K562 (cell line): ENCODE results near the gene TRIM25. TPM values are rescaled to one million over a fixed set of nuclear protein-coding genes. Genes with fewer than 3 reads are reported as not detected.

Experiments
- EP300 ChIP-seq: IDR thresholded peaks from 2 replicates; pipeline ENCODE4 v1.6.1; 2012; ENCODE audit warnings: low read length, improper control_type of control experiment
- GATA2 ChIP-seq: sonication (generic); formaldehyde crosslinking; IDR thresholded peaks from 2 replicates; pipeline ENCODE4 v1.4.0; 2020; ENCODE audit warnings: mild to moderate bottlenecking, missing genetic modification reagents
- ILK ChIP-seq: fragments of 450-650 bp; IDR thresholded peaks from 2 replicates; pipeline ENCODE4 v1.6.1; 2016; ENCODE audit warnings: missing genetic modification characterization, low read depth, mild to moderate bottlenecking, missing compliant biosample characterization, moderate library complexity, borderline replicate concordance
- JUN ChIP-seq, 2 experiments: sonication (generic) in 1 of 2; formaldehyde crosslinking in 1 of 2; IDR thresholded peaks; 2 replicates each; pipeline versions ENCODE4 v1.6.1 to v1.8.0; 2012 to 2022; ENCODE audit warnings: borderline replicate concordance in 2 of 2, mild to moderate bottlenecking in 2 of 2, improper control_type of control experiment in 1 of 2, low read depth in 1 of 2, low read length in 1 of 2, missing genetic modification reagents in 1 of 2
- NFXL1 ChIP-seq: fragments of 450-650 bp; formaldehyde crosslinking; IDR thresholded peaks from 2 replicates; pipeline ENCODE4 v1.4.0; 2021; ENCODE audit warnings: mild to moderate bottlenecking
- RBM22 ChIP-seq: fragments of 200-400 bp; formaldehyde crosslinking; IDR thresholded peaks from 2 replicates; pipeline ENCODE4 v1.6.1; 2018; ENCODE audit warnings: low read length, low read depth; ENCODE audit not compliant: poor library complexity, severe bottlenecking
- RBM34 ChIP-seq: fragments of 200-400 bp; formaldehyde crosslinking; IDR thresholded peaks from 2 replicates; pipeline ENCODE4 v1.6.1; 2018; ENCODE audit warnings: low read length, borderline replicate concordance; ENCODE audit not compliant: insufficient read depth
- RNF2 ChIP-seq: sonication (generic); IDR thresholded peaks from 2 replicates; pipeline ENCODE4 v1.6.1; 2016
- SPI1 ChIP-seq: IDR thresholded peaks from 2 replicates; pipeline ENCODE4 v1.6.1; 2011; ENCODE audit warnings: low read depth, low read length, control low read depth, borderline replicate concordance
- TAL1 ChIP-seq: fragments of 450-650 bp; IDR thresholded peaks from 2 replicates; pipeline ENCODE4 v1.6.1; 2016; ENCODE audit warnings: mild to moderate bottlenecking
- ZNF140 ChIP-seq: fragments of 250-450 bp; sonication (Bioruptor Pico); IDR thresholded peaks from 2 replicates; pipeline ENCODE4 v1.8.0; 2021; ENCODE audit warnings: moderate library complexity, mild to moderate bottlenecking, inconsistent platforms
- ZNF318 ChIP-seq, 2 experiments: fragments of 450-650 bp; IDR thresholded peaks; 2 replicates each; pipeline ENCODE4 v1.6.1; 2016; ENCODE audit warnings: mild to moderate bottlenecking in 2 of 2, borderline replicate concordance in 1 of 2, low read depth in 1 of 2, moderate library complexity in 1 of 2
- polyA plus RNA-seq, 8 experiments: library from polyadenylated mRNA; depleted of rRNA in 4 of 8; stranded (reverse) in 5 of 8; unstranded in 3 of 8; fragments of >200 nt; fragmentation: Nextera tagmentation in 2 of 8; fragmentation: Illumina TruSeq in 1 of 8; extraction: Ambion mirVana in 2 of 8; extraction: Trizol in 1 of 8; gene quantifications; 2 replicates each; pipeline versions ENCODE4 v1.2.1 to v1.2.3, GENCODE V29; 2011 to 2014; ENCODE audit warnings: inconsistent platforms in 1 of 8, missing spikeins in 1 of 8
- total RNA-seq, 7 experiments: library from RNA; depleted of rRNA in 6 of 7; stranded (reverse); fragments of >200 nt in 6 of 7; fragmentation: Illumina TruSeq in 2 of 7; extraction: Trizol in 2 of 7; gene quantifications; 2 replicates each; pipeline versions ENCODE4 v1.2.1 to v1.2.3, GENCODE V29; 2011 to 2021; ENCODE audit warnings: low replicate concordance in 1 of 7

TRIM25 gene
- total and polyA plus RNA-seq, 9 of the 15 experiments (the other 6 are each of a cell fraction or from before 2014, with no cell fraction given) = 5.9 to 49.5 (median 24.5) TPM

- TF ChIP-seq ZNF318 (IDR thresholded peaks at IDR 0.05; ENCODE audit: borderline replicate concordance in 1 of 2, low read depth in 1 of 2) (no peak), SPI1 (0 out of 2 replicates have a peak, but pooled peaks have one; percentile 37), RNF2 (peak; percentile 80), RBM22 (no peak), RBM34 (no peak), EP300 (peak; percentile 67), TAL1 (peak; percentile 40; the same call in 1 of the 2 replicates), GATA2 (CRISPR knock-in tag) (peak; percentile 74), NFXL1 (CRISPR knock-in tag) (no peak), JUN (IDR thresholded peaks at IDR 0.05; ENCODE audit: borderline replicate concordance, low read depth, low read length) (no peak), JUN (CRISPR knock-in tag; IDR thresholded peaks at IDR 0.05; ENCODE audit: borderline replicate concordance) (no peak), ZNF140 (CRISPR knock-in tag) (no peak), ILK (tag) (no peak)
Observed at GRCh38 chr17:56909742-56910508, 3.9 kb downstream of the TRIM25 start (continued).
